ENCODE data around the gene OTOGL.

The OTOGL gene

DNA sequence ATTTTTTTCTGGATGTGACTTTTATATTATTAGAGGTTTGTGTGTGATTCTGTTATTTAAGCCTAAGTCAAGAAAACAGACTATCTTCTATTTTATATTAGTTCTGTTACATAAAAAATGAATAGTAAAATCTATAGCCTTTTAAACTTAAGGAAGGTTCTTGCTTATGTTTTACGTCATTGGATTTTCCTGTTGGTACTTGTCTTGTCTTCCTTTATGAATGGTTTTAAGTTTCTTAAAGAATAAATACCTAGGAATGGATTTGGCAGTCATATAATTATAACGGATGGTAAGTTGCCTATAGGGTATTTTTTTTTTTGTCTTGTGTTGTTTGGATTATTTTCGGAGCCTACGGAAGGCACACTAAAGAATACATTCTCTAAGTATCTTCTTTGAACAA lies 182.9 kb downstream of the OTOGL start:
- no peak for DNase-seq
- WGBS (ENCODE audit: extremely low coverage, insufficient coverage, insufficient read length) = no CpG with 5 or more reads among the region's 4 CpGs
- no peak overlapping the region for H2BK120ac ChIP-seq (ENCODE audit: insufficient read depth, low read length, poor library complexity)
- H3K4me1 ChIP-seq (ENCODE audit: control insufficient read depth in 1 of 2, insufficient read depth in 2 of 2, low read length in 2 of 2) = no peaks in the 10 kb centered on the region
- no peak overlapping the region for H3K27ac ChIP-seq (ENCODE audit: low read depth, low read length)
- H3K14ac ChIP-seq (ENCODE audit: low read length) = no peak overlapping the region
- H3K79me2 ChIP-seq (ENCODE audit: control insufficient read depth, insufficient read depth, low read length, poor library complexity) = no peaks in the 10 kb centered on the region
- H3K18ac ChIP-seq (ENCODE audit: low read length) = no peak overlapping the region
- no peak overlapping the region for H4K91ac ChIP-seq (ENCODE audit: low read depth, low read length)
- H2AK5ac ChIP-seq (ENCODE audit: low read length) = no peak overlapping the region
- H3K27me3 ChIP-seq (ENCODE audit: insufficient read depth, low read length) = no peaks in the 10 kb centered on the region
- H2BK5ac ChIP-seq (ENCODE audit: low read depth, low read length, poor library complexity) = no peak overlapping the region
- no peak overlapping the region for H4K8ac ChIP-seq (ENCODE audit: low read depth, low read length)
- H3K36me3 ChIP-seq (ENCODE audit: control insufficient read depth in 1 of 2, insufficient read depth in 2 of 2, low read length in 2 of 2) = no peaks in the 10 kb centered on the region
- H3K4me2 ChIP-seq (ENCODE audit: low read length) = no peak overlapping the region
- H4K12ac ChIP-seq (ENCODE audit: low read depth, low read length) = no peak overlapping the region
- H3K23ac ChIP-seq (ENCODE audit: low read length) = no peak overlapping the region
- H3K79me1 ChIP-seq (ENCODE audit: low read length) = no peaks in the 10 kb centered on the region
- H3K9me3 ChIP-seq (ENCODE audit: insufficient read depth, low read depth, low read length) = no peaks in the 10 kb centered on the region
- H3K4ac ChIP-seq (ENCODE audit: low read depth, low read length) = no peak overlapping the region
- no peak overlapping the region for H3K4me3 ChIP-seq (ENCODE audit: low read depth, low read length)
- no peak overlapping the region for H3K9ac ChIP-seq (ENCODE audit: low read length)
- no peak overlapping the region for H2AFZ ChIP-seq (ENCODE audit: insufficient read depth, low read length, poor library complexity)
- no peak overlapping the region for H2BK12ac ChIP-seq (ENCODE audit: low read length)

DNA sequence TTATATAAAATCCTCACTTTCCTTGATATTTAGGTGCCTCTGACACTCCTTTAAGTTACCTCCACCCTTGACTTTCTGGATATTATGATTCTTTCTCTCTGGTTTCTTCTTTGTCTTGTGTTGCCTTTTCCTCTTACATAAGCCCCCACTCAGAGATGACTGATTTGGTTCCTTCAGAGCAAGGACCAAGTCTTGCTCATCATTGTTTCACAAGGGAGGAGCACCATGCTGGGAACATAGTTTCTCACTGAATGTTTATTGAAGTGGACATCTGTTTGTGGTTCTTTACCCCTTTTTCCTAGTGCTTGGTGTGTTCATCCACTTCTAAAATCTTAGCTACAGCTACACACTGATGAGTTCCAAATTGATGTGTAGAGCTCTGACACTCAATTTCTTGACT lies 183.4 kb downstream of the OTOGL start:
- H3K4me1 ChIP-seq (ENCODE audit: control insufficient read depth in 1 of 2, insufficient read depth in 2 of 2, low read length in 2 of 2) = no peaks in the 10 kb centered on the region
- no peak overlapping the region for H2AFZ ChIP-seq (ENCODE audit: insufficient read depth, low read length, poor library complexity)
- H2BK12ac ChIP-seq (ENCODE audit: low read length) = no peak overlapping the region
- H3K9ac ChIP-seq (ENCODE audit: low read length) = no peak overlapping the region
- H3K27ac ChIP-seq (ENCODE audit: low read depth, low read length) = no peak overlapping the region
- no peak overlapping the region for H2BK120ac ChIP-seq (ENCODE audit: insufficient read depth, low read length, poor library complexity)
- H3K9me3 ChIP-seq (ENCODE audit: insufficient read depth, low read depth, low read length) = no peaks in the 10 kb centered on the region
- no peaks in the 10 kb centered on the region for H3K27me3 ChIP-seq (ENCODE audit: insufficient read depth, low read length)
- no peak overlapping the region for H3K4me3 ChIP-seq (ENCODE audit: low read depth, low read length)
- H3K23ac ChIP-seq (ENCODE audit: low read length) = no peak overlapping the region
- H3K36me3 ChIP-seq (ENCODE audit: control insufficient read depth in 1 of 2, insufficient read depth in 2 of 2, low read length in 2 of 2) = no peaks in the 10 kb centered on the region
- no peaks in the 10 kb centered on the region for H3K79me1 ChIP-seq (ENCODE audit: low read length)
- H3K14ac ChIP-seq (ENCODE audit: low read length) = no peak overlapping the region
- H4K12ac ChIP-seq (ENCODE audit: low read depth, low read length) = no peak overlapping the region
- no peak overlapping the region for H3K18ac ChIP-seq (ENCODE audit: low read length)
- H4K91ac ChIP-seq (ENCODE audit: low read depth, low read length) = no peak overlapping the region
- H3K4me2 ChIP-seq (ENCODE audit: low read length) = no peak overlapping the region
- no peak overlapping the region for H2AK5ac ChIP-seq (ENCODE audit: low read length)
- H2BK5ac ChIP-seq (ENCODE audit: low read depth, low read length, poor library complexity) = no peak overlapping the region
- H3K79me2 ChIP-seq (ENCODE audit: control insufficient read depth, insufficient read depth, low read length, poor library complexity) = no peaks in the 10 kb centered on the region
- DNase-seq = no peak
- H4K8ac ChIP-seq (ENCODE audit: low read depth, low read length) = no peak overlapping the region
- H3K4ac ChIP-seq (ENCODE audit: low read depth, low read length) = no peak overlapping the region

DNA sequence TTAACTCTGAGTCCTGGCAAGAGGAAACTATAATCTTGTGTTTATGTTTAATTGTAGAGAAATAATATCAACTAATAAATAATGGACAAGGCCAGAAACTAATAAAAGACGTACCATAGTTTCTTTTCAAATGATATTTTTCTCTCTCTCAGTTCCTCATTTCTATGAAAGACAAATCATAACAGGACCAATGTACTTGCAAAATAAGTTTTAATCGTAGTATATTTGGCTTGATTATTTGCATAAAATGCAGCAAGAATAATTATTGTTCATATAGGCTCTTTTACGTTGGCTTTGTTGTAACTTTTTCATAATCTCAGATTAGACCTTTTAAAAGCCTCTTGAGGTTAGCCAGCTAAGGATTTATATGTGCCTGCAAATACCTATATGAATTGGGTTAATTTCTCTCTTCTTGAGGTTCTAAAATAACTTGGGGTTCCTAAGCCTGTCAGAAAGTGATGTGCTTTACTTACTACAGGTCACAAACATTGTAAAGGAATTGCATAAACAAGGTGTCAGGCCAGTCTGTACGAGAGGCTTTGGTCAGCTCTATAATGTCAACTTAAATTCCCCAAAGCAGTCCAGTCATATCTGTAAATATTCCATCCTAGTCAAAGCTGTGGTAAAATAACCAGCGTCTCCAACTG lies 191.9 kb downstream of the OTOGL start:
- no peak for DNase-seq
- Histone ChIP-seq H3K9ac (ENCODE audit: low read length) (no peak overlapping the region), H3K4ac (ENCODE audit: low read depth, low read length) (no peak overlapping the region), H2AFZ (ENCODE audit: insufficient read depth, low read length, poor library complexity) (no peak overlapping the region), H2BK12ac (ENCODE audit: low read length) (no peak overlapping the region), H2AK5ac (ENCODE audit: low read length) (no peak overlapping the region), H3K4me1 (ENCODE audit: control insufficient read depth in 1 of 2, insufficient read depth in 2 of 2, low read length in 2 of 2) (no peaks in the 10 kb centered on the region), H3K23ac (ENCODE audit: low read length) (no peak overlapping the region), H3K4me2 (ENCODE audit: low read length) (no peak overlapping the region), H3K14ac (ENCODE audit: low read length) (no peak overlapping the region), H3K18ac (ENCODE audit: low read length) (no peak overlapping the region), H3K79me1 (ENCODE audit: low read length) (no peaks in the 10 kb centered on the region), H2BK120ac (ENCODE audit: insufficient read depth, low read length, poor library complexity) (no peak overlapping the region), H4K8ac (ENCODE audit: low read depth, low read length) (no peak overlapping the region), H3K4me3 (ENCODE audit: low read depth, low read length) (no peak overlapping the region), H4K12ac (ENCODE audit: low read depth, low read length) (no peak overlapping the region), H3K27me3 (ENCODE audit: insufficient read depth, low read length) (no peaks in the 10 kb centered on the region), H4K91ac (ENCODE audit: low read depth, low read length) (no peak overlapping the region), H3K36me3 (ENCODE audit: control insufficient read depth in 1 of 2, insufficient read depth in 2 of 2, low read length in 2 of 2) (no peaks in the 10 kb centered on the region), H3K9me3 (ENCODE audit: insufficient read depth, low read depth, low read length) (no peaks in the 10 kb centered on the region), H3K79me2 (ENCODE audit: control insufficient read depth, insufficient read depth, low read length, poor library complexity) (no peaks in the 10 kb centered on the region), H2BK5ac (ENCODE audit: low read depth, low read length, poor library complexity) (no peak overlapping the region), H3K27ac (ENCODE audit: low read depth, low read length) (no peak overlapping the region)
- no CpG with 5 or more reads among the region's 5 CpGs for WGBS (ENCODE audit: extremely low coverage, insufficient coverage, insufficient read length)

GRCh38 chr12:80293347-80293746 lies 194.0 kb downstream of the OTOGL start:
- no peak overlapping the region for H2BK5ac ChIP-seq (ENCODE audit: low read depth, low read length, poor library complexity)
- H3K18ac ChIP-seq (ENCODE audit: low read length) = no peak overlapping the region
- H3K9me3 ChIP-seq (ENCODE audit: insufficient read depth, low read depth, low read length) = no peaks in the 10 kb centered on the region
- no peak overlapping the region for H2BK12ac ChIP-seq (ENCODE audit: low read length)
- no peak overlapping the region for H3K9ac ChIP-seq (ENCODE audit: low read length)
- H3K14ac ChIP-seq (ENCODE audit: low read length) = no peak overlapping the region
- H2AK5ac ChIP-seq (ENCODE audit: low read length) = no peak overlapping the region
- no peaks in the 10 kb centered on the region for H3K79me1 ChIP-seq (ENCODE audit: low read length)
- no peaks in the 10 kb centered on the region for H3K36me3 ChIP-seq (ENCODE audit: control insufficient read depth in 1 of 2, insufficient read depth in 2 of 2, low read length in 2 of 2)
- no peak overlapping the region for H4K8ac ChIP-seq (ENCODE audit: low read depth, low read length)
- H4K12ac ChIP-seq (ENCODE audit: low read depth, low read length) = no peak overlapping the region
- no peaks in the 10 kb centered on the region for H3K4me1 ChIP-seq (ENCODE audit: control insufficient read depth in 1 of 2, insufficient read depth in 2 of 2, low read length in 2 of 2)
- WGBS (ENCODE audit: extremely low coverage, insufficient coverage, insufficient read length) = no CpG with 5 or more reads among the region's 1 CpG
- no peak overlapping the region for H2BK120ac ChIP-seq (ENCODE audit: insufficient read depth, low read length, poor library complexity)
- no peaks in the 10 kb centered on the region for H3K27me3 ChIP-seq (ENCODE audit: insufficient read depth, low read length)
- H2AFZ ChIP-seq (ENCODE audit: insufficient read depth, low read length, poor library complexity) = no peak overlapping the region
- no peak overlapping the region for H3K4ac ChIP-seq (ENCODE audit: low read depth, low read length)
- no peak for DNase-seq
- no peak overlapping the region for H3K4me3 ChIP-seq (ENCODE audit: low read depth, low read length)
- no peak overlapping the region for H3K23ac ChIP-seq (ENCODE audit: low read length)
- no peaks in the 10 kb centered on the region for H3K79me2 ChIP-seq (ENCODE audit: control insufficient read depth, insufficient read depth, low read length, poor library complexity)
- H4K91ac ChIP-seq (ENCODE audit: low read depth, low read length) = no peak overlapping the region
- H3K4me2 ChIP-seq (ENCODE audit: low read length) = no peak overlapping the region
- H3K27ac ChIP-seq (ENCODE audit: low read depth, low read length) = no peak overlapping the region

Data from trophoblast cell (in vitro differentiated cells and primary cell).